Heart left ventricle (tissue), 16 donors: ENCODE data around the gene RPS24. TPM values are rescaled to one million over a fixed set of nuclear protein-coding genes. Genes with fewer than 3 reads are reported as not detected.
A peak's percentile ranks its signal among the peaks of the same experiment; 100 is the strongest.
"Not testable (repeated sequence)": the region's sequence is repeated elsewhere in the genome, so short reads cannot be mapped to it uniquely, and the experiment has no call there.

Experiments used
- ATAC-seq, 4 donors: fragments of 200-7000 bp; cut with Tn5 transposase; one replicate each; pipeline ENCODE4 v1.9.1; 2020 to 2022; ENCODE audit warnings: moderate library complexity in 4 of 4, mild to moderate bottlenecking in 3 of 4, moderate number of reproducible peaks in 1 of 4
- DNase-seq, 5 donors: peaks; one replicate each; pipeline ENCODE4 v3.0.0-alpha.2; 2020
- H3K27ac ChIP-seq, 12 donors: fragments of 200-600 bp; sonication (generic) in 4 of 12; one replicate each; pipeline versions ENCODE4 v1.5.0 to v1.8.0; 2016 to 2022; ENCODE audit warnings: mild to moderate bottlenecking in 2 of 12
- H3K27me3 ChIP-seq, 9 donors: fragments of 200-600 bp; sonication (generic) in 2 of 9; one replicate each; pipeline versions ENCODE4 v1.5.1 to v1.8.0; 2016 to 2022; ENCODE audit warnings: mild to moderate bottlenecking in 3 of 9
- H3K36me3 ChIP-seq, 9 donors: fragments of 200-600 bp; sonication (generic) in 2 of 9; one replicate each; pipeline versions ENCODE4 v1.5.0 to v1.8.0; 2018 to 2022; ENCODE audit warnings: mild to moderate bottlenecking in 2 of 9
- H3K4me1 ChIP-seq, 12 donors: fragments of 200-600 bp; sonication (generic) in 4 of 12; one replicate each; pipeline versions ENCODE4 v1.5.0 to v1.8.0; 2016 to 2022; ENCODE audit warnings: mild to moderate bottlenecking in 3 of 12
- H3K4me3 ChIP-seq, 12 donors: fragments of 200-600 bp; sonication (generic) in 4 of 12; one replicate each; pipeline versions ENCODE4 v1.5.0 to v1.8.0; 2017 to 2022; ENCODE audit warnings: mild to moderate bottlenecking in 9 of 12, moderate library complexity in 4 of 12
- H3K9me3 ChIP-seq, 12 donors: fragments of 200-600 bp; sonication (generic) in 4 of 12; one replicate each; pipeline versions ENCODE4 v1.5.0 to v1.8.0; 2016 to 2022; ENCODE audit warnings: mild to moderate bottlenecking in 1 of 12
- POLR2A ChIP-seq, 2 donors: fragments of 450-650 bp; IDR thresholded peaks; one replicate each; pipeline ENCODE4 v1.6.1; 2017; ENCODE audit warnings: antibody characterized with exemption in 2 of 2, mild to moderate bottlenecking in 2 of 2, moderate library complexity in 2 of 2
- WGBS, 4 donors: extraction: QIAGEN DNeasy Blood & Tissue Kit in 2 of 4; methylation state at CpG; one replicate each; pipeline versions ENCODE4 v1.1.5 to v1.1.7; 2013 to 2018; 5-methylcytosine and 5-hydroxymethylcytosine counted together
- intact Hi-C, 10 donors: fragments of 100-400 bp; cut with DNase I; formaldehyde crosslinking; loops; one replicate each; pipeline versions ENCODE4 v1.11.1 to v1.14.2; 2022
- polyA plus RNA-seq, 2 donors: library from polyadenylated mRNA; stranded (reverse); fragments of 200-250 nt; gene quantifications; one replicate each; pipeline ENCODE4 v1.2.3, GENCODE V29; 2013
- total RNA-seq, 9 donors: library from RNA; depleted of rRNA in 2 of 9; stranded (reverse); fragments of >200 nt in 2 of 9; fragmentation: NEBNext Ultra II Directional in 3 of 9; extraction: Animal tissue kit (Norgen Biotek cat#: 25700) in 3 of 9; gene quantifications; one replicate each; pipeline versions ENCODE4 v1.1.0 to v1.2.4, GENCODE V29; 2016 to 2023
- TF ChIP-seq, protein P1 (sequence below), 12 donors: fragments of 200-600 bp; sonication (generic) in 4 of 12; IDR thresholded peaks; one replicate each; pipeline versions ENCODE4 v1.5.0 to v1.8.0; 2018 to 2022; ENCODE audit warnings: antibody characterized with exemption in 12 of 12, mild to moderate bottlenecking in 5 of 12
- donor health status: ischemic (EF 13 %, LVEDD 7.1; RV severe dilation, severe dysfunction).
- donor health status: healthy with polysubstance abuse.
- donor health status: DM: no; HTN: yes; CAD: no.
- donor health status: DM: no; HTN: no; CAD: no.
- donor health status: ischemic (EF 25% LVEDD 6.9; RV normal size, moderate dysfunction).
- donor health status: ischemic (EF 25% LVEDD 5.7; RV mildly dilated, moderate dysfunction).
- donor health status: healthy.
- donor health status: DM: yes; HTN: yes; CAD: no.
- donor health status: ischemic (EF 35%, LVEDD 5.7; RV mildly dilated, moderate dysfunction).
- donor health status: nonischemic (EF 11% LVEDD 7.7; RV severe dilation, severe dysfunction).
- donor health status: DM: yes; HTN: yes; CAD: no.
- donor health status: PGD.
- donor health status: ischemic (EF 29% LVEDD 5.4; RV normal size, mild dysfunction).
- donor health status: nonischemic (EF 23%, LVEDD 6.1; RV moderate dilation, normal function).

Gene RPS24
- total and polyA plus RNA-seq, 11 donors, result 683 to 3,748 (median 919) TPM

DNA sequence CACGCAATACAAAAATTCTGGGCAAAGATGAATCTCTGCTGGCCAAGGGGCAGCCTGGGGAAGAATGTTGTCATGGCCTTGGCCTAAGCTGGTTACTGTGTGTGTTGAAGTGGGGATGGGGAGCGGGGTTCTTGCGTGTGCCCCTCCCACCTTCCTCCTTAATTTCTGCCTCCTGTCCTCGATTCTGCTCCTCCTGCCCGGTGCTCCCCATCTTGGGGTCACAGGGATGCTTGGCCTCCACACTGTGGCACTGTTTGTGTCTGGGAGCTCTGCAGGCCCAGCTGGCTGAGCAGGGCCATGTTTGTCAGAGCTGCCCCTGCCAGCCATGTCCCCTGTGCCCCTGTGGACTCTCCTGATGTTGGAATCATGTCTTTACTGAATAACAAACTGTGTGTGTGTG, 37.1 kb downstream of the RPS24 start:
- TF ChIP-seq, protein P1, sequence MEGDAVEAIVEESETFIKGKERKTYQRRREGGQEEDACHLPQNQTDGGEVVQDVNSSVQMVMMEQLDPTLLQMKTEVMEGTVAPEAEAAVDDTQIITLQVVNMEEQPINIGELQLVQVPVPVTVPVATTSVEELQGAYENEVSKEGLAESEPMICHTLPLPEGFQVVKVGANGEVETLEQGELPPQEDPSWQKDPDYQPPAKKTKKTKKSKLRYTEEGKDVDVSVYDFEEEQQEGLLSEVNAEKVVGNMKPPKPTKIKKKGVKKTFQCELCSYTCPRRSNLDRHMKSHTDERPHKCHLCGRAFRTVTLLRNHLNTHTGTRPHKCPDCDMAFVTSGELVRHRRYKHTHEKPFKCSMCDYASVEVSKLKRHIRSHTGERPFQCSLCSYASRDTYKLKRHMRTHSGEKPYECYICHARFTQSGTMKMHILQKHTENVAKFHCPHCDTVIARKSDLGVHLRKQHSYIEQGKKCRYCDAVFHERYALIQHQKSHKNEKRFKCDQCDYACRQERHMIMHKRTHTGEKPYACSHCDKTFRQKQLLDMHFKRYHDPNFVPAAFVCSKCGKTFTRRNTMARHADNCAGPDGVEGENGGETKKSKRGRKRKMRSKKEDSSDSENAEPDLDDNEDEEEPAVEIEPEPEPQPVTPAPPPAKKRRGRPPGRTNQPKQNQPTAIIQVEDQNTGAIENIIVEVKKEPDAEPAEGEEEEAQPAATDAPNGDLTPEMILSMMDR (IDR thresholded peaks at IDR 0.05), result no peak
- TF ChIP-seq POLR2A (IDR thresholded peaks at IDR 0.05), result no peak
- peaks cover 0 to 5% (median 0%) of the 10 kb centered on the region in 12 donors for H3K9me3 ChIP-seq
- intact Hi-C loops, result no loop called here
- H3K27me3 ChIP-seq, result no peaks in the 10 kb centered on the region
- H3K4me3 ChIP-seq, result no peak overlapping the region
- no peak overlapping the region for H3K27ac ChIP-seq
- ATAC-seq (peak in 2 of 4 donors; percentile 18 to 19), DNase-seq (no peak)
- 88 to 95% (median 92%) methylated on average over 5 of the region's 5 CpGs for WGBS, 4 donors
- H3K36me3 ChIP-seq, result no peaks in the 10 kb centered on the region
- peaks cover 0 to 8% (median 0%) of the 10 kb centered on the region in 12 donors for H3K4me1 ChIP-seq

GRCh38 chr10:78071140-78071856, 37.6 kb downstream of the RPS24 start:
- 34 to 57% (median 47%) methylated on average over 3 to 4 of the region's 4 CpGs for WGBS, 4 donors
- no peaks in the 10 kb centered on the region for H3K27me3 ChIP-seq
- no peak overlapping the region for H3K4me3 ChIP-seq
- no peaks in the 10 kb centered on the region for H3K36me3 ChIP-seq
- peak overlapping the region in 2 of 12 donors; percentile 13 to 46 for H3K27ac ChIP-seq
- no peak for TF ChIP-seq POLR2A (IDR thresholded peaks at IDR 0.05)
- TF ChIP-seq, protein P1 (IDR thresholded peaks at IDR 0.05), result no peak
- intact Hi-C loops, result no loop called here
- H3K9me3 ChIP-seq, result peaks cover 0 to 5% (median 0%) of the 10 kb centered on the region in 12 donors
- DNase-seq (no peak), ATAC-seq (peak in 3 of 4 donors; percentile 36 to 91 (median 59))
- H3K4me1 ChIP-seq, result peaks cover 0 to 8% (median 0%) of the 10 kb centered on the region in 12 donors

- Histone ChIP-seq H3K4me1 (peaks cover 0 to 8% (median 0%) of the 10 kb centered on the region in 12 donors), H3K4me3 (no peak overlapping the region), H3K36me3 (no peaks in the 10 kb centered on the region), H3K9me3 (peaks cover 0 to 5% (median 0%) of the 10 kb centered on the region in 12 donors), H3K27me3 (no peaks in the 10 kb centered on the region), H3K27ac (peak overlapping the region in 1 of 12 donors; percentile 13)
- DNase-seq (no peak), ATAC-seq (peak in 1 of 4 donors; percentile 25)
- WGBS, 4 donors, result 81 to 89% (median 89%) methylated on average over 3 to 4 of the region's 4 CpGs
- intact Hi-C loops, result no loop called here
- no peak for TF ChIP-seq POLR2A (IDR thresholded peaks at IDR 0.05)
These were observed 38.2 kb downstream of the RPS24 start for GRCh38 chr10:78071857-78072179.

GRCh38 chr10:78072504-78072903, 38.8 kb downstream of the RPS24 start:
- Histone ChIP-seq H3K9me3 (peaks cover 0 to 5% (median 0%) of the 10 kb centered on the region in 12 donors), H3K36me3 (no peaks in the 10 kb centered on the region), H3K4me3 (no peak overlapping the region), H3K27ac (no peak overlapping the region), H3K27me3 (no peaks in the 10 kb centered on the region), H3K4me1 (peaks cover 0 to 8% (median 0%) of the 10 kb centered on the region in 12 donors)
- TF ChIP-seq POLR2A (IDR thresholded peaks at IDR 0.05), result no peak
- TF ChIP-seq, protein P1 (IDR thresholded peaks at IDR 0.05), result no peak
- intact Hi-C loops, result no loop called here
- ATAC-seq (no peak), DNase-seq (no peak)

DNA sequence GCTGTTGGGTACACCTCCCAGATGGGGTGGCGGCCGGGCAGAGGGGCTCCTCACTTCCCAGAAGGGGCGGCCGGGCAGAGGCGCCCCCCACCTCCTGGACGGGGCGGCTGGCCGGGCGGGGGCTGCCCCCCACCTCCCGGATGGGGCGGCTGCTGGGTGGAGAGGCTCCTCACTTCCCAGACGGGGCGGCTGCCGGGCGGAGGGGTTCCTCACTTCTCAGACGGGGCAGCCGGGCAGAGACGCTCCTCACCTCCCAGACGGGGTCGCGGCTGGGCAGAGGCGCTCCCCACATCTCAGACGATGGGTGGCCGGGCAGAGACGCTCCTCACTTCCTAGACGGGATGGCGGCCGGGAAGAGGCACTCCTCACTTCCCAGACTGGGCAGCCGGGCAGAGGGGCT, 42.1 kb downstream of the RPS24 start:
- H3K27me3 ChIP-seq, H3K4me3 ChIP-seq, DNase-seq, intact Hi-C loops, H3K9me3 ChIP-seq, H3K4me1 ChIP-seq, H3K27ac ChIP-seq, ATAC-seq, H3K36me3 ChIP-seq: not testable (repeated sequence)
- 93 to 98% (median 97%) methylated on average over 12 to 27 of the region's 29 CpGs for WGBS, 4 donors
